ENCODE measurements around the gene STX18. TPM values are rescaled to one million over a fixed set of nuclear protein-coding genes. Genes with fewer than 3 reads are reported as not detected.

STX18 gene
- total RNA-seq, 2 experiments from 2014 or later = 19.5 to 20.0 TPM

DNA sequence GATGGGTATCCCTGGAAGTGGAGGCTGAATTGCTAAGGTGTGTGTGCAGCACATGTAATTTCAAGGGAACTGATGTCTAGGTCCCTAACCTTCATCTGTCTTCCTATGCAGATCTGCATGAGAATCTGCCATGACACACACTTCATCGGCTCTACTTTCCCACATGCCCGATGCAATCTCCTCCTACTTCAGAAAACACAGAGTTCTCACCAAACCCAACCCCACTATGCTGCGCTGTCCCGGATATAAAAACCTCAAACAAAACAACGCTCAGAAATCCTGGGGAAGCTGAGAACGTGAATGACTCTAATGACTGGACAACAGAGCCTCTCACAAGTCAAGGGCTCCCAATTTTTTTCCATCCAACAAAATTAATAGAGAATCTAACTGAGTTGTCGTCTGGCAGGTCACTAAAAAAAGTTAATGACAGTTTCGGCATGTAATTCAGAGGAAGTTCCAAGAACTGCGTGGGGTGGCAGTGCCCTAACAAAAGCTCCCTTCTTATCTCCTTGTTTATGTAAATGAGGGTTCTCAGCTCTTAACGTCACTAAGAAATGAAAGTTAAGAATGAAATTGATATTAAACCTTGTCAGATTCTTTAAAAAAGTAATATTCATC, 39.0 kb downstream of the STX18 start:
- TF ChIP-seq, protein P1, sequence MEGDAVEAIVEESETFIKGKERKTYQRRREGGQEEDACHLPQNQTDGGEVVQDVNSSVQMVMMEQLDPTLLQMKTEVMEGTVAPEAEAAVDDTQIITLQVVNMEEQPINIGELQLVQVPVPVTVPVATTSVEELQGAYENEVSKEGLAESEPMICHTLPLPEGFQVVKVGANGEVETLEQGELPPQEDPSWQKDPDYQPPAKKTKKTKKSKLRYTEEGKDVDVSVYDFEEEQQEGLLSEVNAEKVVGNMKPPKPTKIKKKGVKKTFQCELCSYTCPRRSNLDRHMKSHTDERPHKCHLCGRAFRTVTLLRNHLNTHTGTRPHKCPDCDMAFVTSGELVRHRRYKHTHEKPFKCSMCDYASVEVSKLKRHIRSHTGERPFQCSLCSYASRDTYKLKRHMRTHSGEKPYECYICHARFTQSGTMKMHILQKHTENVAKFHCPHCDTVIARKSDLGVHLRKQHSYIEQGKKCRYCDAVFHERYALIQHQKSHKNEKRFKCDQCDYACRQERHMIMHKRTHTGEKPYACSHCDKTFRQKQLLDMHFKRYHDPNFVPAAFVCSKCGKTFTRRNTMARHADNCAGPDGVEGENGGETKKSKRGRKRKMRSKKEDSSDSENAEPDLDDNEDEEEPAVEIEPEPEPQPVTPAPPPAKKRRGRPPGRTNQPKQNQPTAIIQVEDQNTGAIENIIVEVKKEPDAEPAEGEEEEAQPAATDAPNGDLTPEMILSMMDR (IDR thresholded peaks at IDR 0.05) = no peak
- H3K36me3 Mint-ChIP-seq (ENCODE audit: low read depth) = no peaks in the 10 kb centered on the region
- POLR2A ChIA-PET = no interaction called here

DNA sequence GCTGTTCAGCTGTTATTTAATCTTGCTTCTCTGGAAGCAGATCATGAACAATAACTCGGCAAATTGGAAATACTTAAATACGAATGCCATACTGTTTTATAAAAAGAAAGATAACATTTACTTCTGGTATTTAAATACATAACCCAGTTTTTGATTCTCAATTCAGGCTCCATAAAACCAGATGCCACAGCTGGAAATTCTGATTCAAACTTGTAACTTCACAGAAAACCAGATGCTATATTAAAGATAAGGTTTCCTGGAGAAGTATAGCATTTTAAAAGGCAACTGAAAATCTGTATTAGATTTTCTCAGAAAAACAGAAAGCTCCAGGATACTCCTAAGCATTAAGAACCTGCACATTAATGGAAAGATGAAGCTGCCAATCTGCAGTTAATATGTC, 40.2 kb downstream of the STX18 start:
- no peaks in the 10 kb centered on the region for H3K27me3 Mint-ChIP-seq
- H3K4me3 Mint-ChIP-seq = no peak overlapping the region
- DNase-seq (no peak), ATAC-seq (no peak)
- H3K27ac Mint-ChIP-seq = no peak overlapping the region
- H3K36me3 Mint-ChIP-seq (ENCODE audit: low read depth) = no peaks in the 10 kb centered on the region
- intact Hi-C loops (cut with micrococcal nuclease) = no loop called here
- TF ChIP-seq, protein P1 (IDR thresholded peaks at IDR 0.05) = no peak
- H3K9me3 Mint-ChIP-seq = no peaks in the 10 kb centered on the region
- POLR2A ChIA-PET = no interaction called here
- CTCF ChIA-PET = interaction anchor here (1.7 to 2.5 kb wide), 2 partner anchors 13 to 18 kb away, joined by 4 to 9 read pairs; no protein-coding TSS in a partner anchor
- H3K4me1 Mint-ChIP-seq (ENCODE audit: low read depth) = peaks cover 18% of the 10 kb centered on the region

More for the DNA sequence above, 39.0 kb downstream of the STX18 start:
- intact Hi-C loops (cut with micrococcal nuclease) = no loop called here
- H3K4me1 Mint-ChIP-seq (ENCODE audit: low read depth) = peaks cover 18% of the 10 kb centered on the region
- DNase-seq = peak; percentile 54
- H3K27ac Mint-ChIP-seq = peak overlapping the region; percentile 81
- peak; percentile 95 for ATAC-seq
- H3K4me3 Mint-ChIP-seq = peak overlapping the region; percentile 76
- H3K27me3 Mint-ChIP-seq = no peaks in the 10 kb centered on the region
- CTCF ChIA-PET = interaction anchor here (0.6 to 2.5 kb wide), 5 partner anchors 14 to 192 kb away, joined by 3 to 9 read pairs (median 4); no protein-coding TSS in a partner anchor
- no peaks in the 10 kb centered on the region for H3K9me3 Mint-ChIP-seq

DNA sequence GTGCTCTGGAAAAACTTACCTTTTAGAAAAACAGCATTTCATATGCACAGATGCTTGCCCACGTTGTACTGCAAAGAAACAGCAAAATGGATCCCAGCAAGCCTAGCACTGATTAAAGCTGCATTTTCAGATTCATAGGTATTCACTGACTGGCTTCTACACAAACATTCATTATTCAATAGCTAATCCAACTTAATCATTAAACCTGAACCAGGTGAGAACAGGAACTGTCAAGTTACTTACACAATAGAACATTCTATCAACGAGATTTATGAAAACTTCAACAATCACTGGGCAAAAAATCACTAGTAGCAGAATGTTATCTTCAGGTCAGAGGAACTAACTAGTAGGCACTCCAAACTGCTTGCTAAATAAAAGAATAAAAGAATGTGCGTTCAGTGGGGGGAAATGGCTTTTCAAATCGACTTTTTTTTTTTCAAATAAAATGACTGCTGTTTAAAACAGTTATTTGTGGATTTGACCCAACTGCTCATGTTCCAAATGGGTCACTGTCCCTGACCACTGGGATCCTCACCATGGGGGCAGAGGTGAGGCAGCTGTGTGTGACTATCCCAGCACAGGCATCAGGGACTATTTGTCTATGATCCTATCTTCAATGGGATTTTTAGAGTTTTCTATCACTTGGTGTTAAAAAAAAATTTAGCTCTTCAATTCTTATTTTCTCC, 42.3 kb downstream of the STX18 start:
- ChIA-PET POLR2A (no interaction called here), CTCF (no interaction called here)
- Mint-ChIP-seq H3K4me3 (no peak overlapping the region), H3K36me3 (ENCODE audit: low read depth) (no peaks in the 10 kb centered on the region), H3K27ac (no peak overlapping the region), H3K4me1 (ENCODE audit: low read depth) (peaks cover 18% of the 10 kb centered on the region), H3K9me3 (no peaks in the 10 kb centered on the region), H3K27me3 (no peaks in the 10 kb centered on the region)
- TF ChIP-seq, protein P1 (IDR thresholded peaks at IDR 0.05) = no peak
- ATAC-seq = no peak
- no peak for DNase-seq
- intact Hi-C loops (cut with micrococcal nuclease) = no loop called here

DNA sequence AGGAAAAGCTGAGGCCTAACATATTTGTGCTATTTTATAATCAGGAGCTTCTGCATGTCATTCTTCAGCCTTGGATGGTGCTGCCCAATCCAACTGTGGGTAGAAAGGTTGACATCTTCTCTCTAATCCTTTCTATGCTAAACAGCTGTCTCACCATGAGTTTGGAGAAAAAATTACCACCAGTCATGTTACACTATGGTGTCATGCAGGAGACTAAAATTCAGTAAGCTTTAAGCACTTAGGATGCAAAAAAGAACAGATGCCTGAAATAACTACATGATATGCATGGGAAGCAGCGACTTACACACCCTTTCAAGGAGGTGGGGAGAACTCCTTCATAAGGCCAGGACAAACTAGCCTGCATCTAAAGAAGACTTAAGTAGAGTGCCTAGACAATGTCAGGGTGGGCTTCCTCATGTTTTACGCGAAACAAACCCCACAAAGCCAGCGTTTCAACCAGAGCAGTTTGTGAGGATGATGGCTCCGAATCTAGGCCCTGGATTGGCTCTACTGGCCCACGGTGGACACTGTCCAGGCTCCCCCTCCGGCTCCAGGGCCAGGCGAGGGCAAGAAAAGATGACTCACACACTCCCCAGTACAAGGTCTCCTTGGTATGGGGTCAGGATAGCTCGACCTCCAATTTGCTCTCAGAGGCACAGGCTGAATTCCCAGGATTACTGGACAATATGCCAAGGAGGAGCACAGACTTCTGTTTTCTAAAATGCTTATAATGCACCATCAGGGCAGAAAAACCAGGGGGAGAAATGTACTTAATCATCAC, 45.1 kb downstream of the STX18 start:
- Mint-ChIP-seq H3K27me3 (no peaks in the 10 kb centered on the region), H3K9me3 (no peaks in the 10 kb centered on the region), H3K36me3 (ENCODE audit: low read depth) (no peaks in the 10 kb centered on the region), H3K4me3 (no peak overlapping the region), H3K4me1 (ENCODE audit: low read depth) (peaks cover 12% of the 10 kb centered on the region), H3K27ac (no peak overlapping the region)
- ATAC-seq (no peak), DNase-seq (no peak)
- CTCF ChIA-PET = no interaction called here
- POLR2A ChIA-PET = no interaction called here
- TF ChIP-seq, protein P1 (IDR thresholded peaks at IDR 0.05) = no peak
- intact Hi-C loops (cut with micrococcal nuclease) = no loop called here

DNA sequence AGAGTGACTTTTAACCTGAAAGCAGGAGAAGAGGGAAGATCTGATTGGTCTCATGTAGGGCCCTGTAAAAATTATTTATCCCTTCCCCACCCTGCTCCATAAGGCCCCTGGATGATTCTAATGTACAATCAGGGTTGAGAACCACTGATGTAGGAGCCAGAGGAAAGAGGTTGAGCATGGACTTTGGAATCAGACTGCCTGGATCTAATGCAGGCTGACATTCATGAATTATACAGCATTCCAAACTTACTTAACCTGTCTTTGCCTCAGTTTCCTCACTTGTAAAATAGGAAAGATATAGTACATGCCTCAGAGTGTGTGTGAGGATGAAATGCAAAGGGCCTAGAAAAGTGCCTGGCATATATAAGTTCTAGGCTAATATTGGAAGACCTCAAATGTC, 47.0 kb downstream of the STX18 start:
- ATAC-seq = no peak
- no peak overlapping the region for H3K4me3 Mint-ChIP-seq
- DNase-seq = no peak
- H3K36me3 Mint-ChIP-seq (ENCODE audit: low read depth) = no peaks in the 10 kb centered on the region
- no peak overlapping the region for H3K27ac Mint-ChIP-seq
- TF ChIP-seq, protein P1 (IDR thresholded peaks at IDR 0.05) = no peak
- H3K9me3 Mint-ChIP-seq = no peaks in the 10 kb centered on the region
- ChIA-PET CTCF (no interaction called here), POLR2A (no interaction called here)
- peaks cover 7% of the 10 kb centered on the region for H3K4me1 Mint-ChIP-seq (ENCODE audit: low read depth)
- no peaks in the 10 kb centered on the region for H3K27me3 Mint-ChIP-seq
- intact Hi-C loops (cut with micrococcal nuclease) = no loop called here

All from activated CD8-positive, alpha-beta T cell treated with anti-CD3 and anti-CD28 coated beads for 36 hours (primary cell).